ENCODE measurements around the gene SMYD3. TPM values are rescaled to one million over a fixed set of nuclear protein-coding genes. Genes with fewer than 3 reads are reported as not detected.

SMYD3 gene
- total RNA-seq, 1 experiment from 2014 or later, result 25.5 TPM

GRCh38 chr1:246417152-246417812 is 89.8 kb downstream of the SMYD3 start:
- Histone ChIP-seq H3K79me1 (ENCODE audit: insufficient read depth, low read depth, low read length, poor library complexity, severe bottlenecking) (no peaks in the 10 kb centered on the region), H3K4me2 (ENCODE audit: insufficient read depth, insufficient read length, low read length) (no peak overlapping the region), H3K23ac (ENCODE audit: insufficient read length, low read depth, low read length) (no peak overlapping the region), H2BK12ac (ENCODE audit: insufficient read length, low read depth, low read length) (no peak overlapping the region), H3K27ac (ENCODE audit: insufficient read length, low read depth, low read length) (no peak overlapping the region), H4K91ac (ENCODE audit: insufficient read length, low read depth, low read length) (no peak overlapping the region), H2BK120ac (ENCODE audit: low read depth, low read length, poor library complexity, severe bottlenecking) (no peak overlapping the region), H3K9me3 (ENCODE audit: control insufficient read depth, low read depth, low read length) (no peaks in the 10 kb centered on the region), H3K79me2 (ENCODE audit: insufficient read depth, low read length) (no peaks in the 10 kb centered on the region), H2AFZ (ENCODE audit: low read length) (no peak overlapping the region), H3K23me2 (ENCODE audit: insufficient read length, low read depth, low read length, poor library complexity, severe bottlenecking) (peaks cover 3% of the 10 kb centered on the region), H4K20me1 (ENCODE audit: control insufficient read depth, insufficient read depth, insufficient read length) (peaks cover 3% of the 10 kb centered on the region), H3T11ph (ENCODE audit: low read length) (no peak overlapping the region), H3K4ac (ENCODE audit: low read depth, low read length) (no peak overlapping the region), H2BK15ac (ENCODE audit: low read depth, low read length) (no peak overlapping the region), H4K5ac (ENCODE audit: insufficient read length, low read depth, low read length) (no peak overlapping the region), H2AK5ac (ENCODE audit: insufficient read length, low read length) (no peak overlapping the region), H3K4me1 (ENCODE audit: insufficient read depth, low read length) (no peaks in the 10 kb centered on the region), H3K18ac (ENCODE audit: insufficient read length, low read depth, low read length) (no peak overlapping the region), H3K9ac (ENCODE audit: extremely low read depth, insufficient read length, low read length) (no peak overlapping the region), H3K14ac (ENCODE audit: insufficient read depth, low read length) (no peak overlapping the region), H3K56ac (ENCODE audit: insufficient read length, low read depth, low read length) (no peak overlapping the region), H4K8ac (replicated peaks; ENCODE audit: insufficient read length, low read depth, low read length) (no peak overlapping the region), H3K27me3 (ENCODE audit: insufficient read depth, low read length) (no peaks in the 10 kb centered on the region), H2BK20ac (ENCODE audit: low read depth, low read length, poor library complexity, severe bottlenecking) (no peak overlapping the region), H2BK5ac (ENCODE audit: insufficient read length, low read length) (no peak overlapping the region)
- no CpG with 5 or more reads among the region's 4 CpGs for WGBS (ENCODE audit: extremely low coverage, insufficient read length, low lambda C conversion rate)
- Mint-ChIP-seq H3K27ac (peak overlapping the region in 1 of 3 experiments; percentile 15; a peak in 1 of 7 replicates), H3K36me3 (ENCODE audit: insufficient read depth in 1 of 3, low read depth in 3 of 3) (peaks cover 16 to 27% (median 19%) of the 10 kb centered on the region in 3 experiments), H3K4me1 (peaks cover 2 to 3% of the 10 kb centered on the region in 2 experiments; a peak in 2 of 4 replicates), H3K4me3 (no peak overlapping the region), H3K9me3 (peaks cover 15 to 16% of the 10 kb centered on the region in 2 experiments; a peak in 4 of 5 replicates), H3K27me3 (ENCODE audit: low read depth) (no peaks in the 10 kb centered on the region; the same call in 1 of the 2 replicates)
- no peak for DNase-seq
- no peak for TF ChIP-seq CTCF (conservative IDR thresholded peaks at IDR 0.05)

Measured in H9 (cell line).